GM19193 (cell line): ENCODE data around the gene TEAD1.

Experiments
- POLR2A ChIP-seq: IDR thresholded peaks from 4 replicates; pipeline ENCODE4 v1.6.1; 2011; ENCODE audit not compliant: insufficient read depth, insufficient read length; ENCODE audit errors: extremely low read depth

Gene TEAD1

DNA sequence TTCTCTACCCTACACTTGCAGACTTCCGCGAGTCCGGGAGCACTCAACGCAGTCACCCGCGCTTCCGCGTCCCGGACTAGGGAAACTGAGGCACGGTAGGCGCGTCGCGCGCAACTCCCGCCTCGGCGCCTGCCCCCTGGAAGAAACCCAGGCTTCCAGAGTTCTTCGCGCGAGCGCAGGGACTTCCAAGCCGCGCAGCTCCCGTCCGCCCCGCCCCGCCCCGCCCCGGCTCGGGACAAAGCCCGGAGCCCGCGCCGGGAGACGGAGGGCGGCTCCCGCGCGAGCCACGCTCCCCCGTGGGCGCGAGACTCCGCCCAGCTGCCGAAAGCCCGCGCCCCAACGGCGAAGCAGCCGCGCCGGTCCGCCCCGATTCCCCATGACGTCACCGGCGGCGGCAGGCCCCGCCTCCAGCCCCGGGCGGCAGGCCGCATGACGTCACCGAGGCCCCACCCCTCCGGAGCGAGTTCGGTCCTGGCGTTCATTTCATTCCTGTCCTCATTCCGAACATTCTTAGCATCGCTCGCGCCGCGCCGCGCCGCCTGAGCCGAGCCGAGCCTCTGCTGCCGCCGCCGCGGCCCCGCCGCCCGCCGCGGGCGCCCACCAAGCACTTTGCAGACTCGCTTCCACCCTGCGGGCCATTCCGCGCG, at the start of gene TEAD1:
TSS of gene TEAD1 (plus strand) at position 498 of the 647 bp plus-strand sequence.
- no peak for TF ChIP-seq POLR2A

GRCh38 chr11:12624595-12624994, 49.6 kb upstream of the TEAD1 start:
- TF ChIP-seq POLR2A = no peak

DNA sequence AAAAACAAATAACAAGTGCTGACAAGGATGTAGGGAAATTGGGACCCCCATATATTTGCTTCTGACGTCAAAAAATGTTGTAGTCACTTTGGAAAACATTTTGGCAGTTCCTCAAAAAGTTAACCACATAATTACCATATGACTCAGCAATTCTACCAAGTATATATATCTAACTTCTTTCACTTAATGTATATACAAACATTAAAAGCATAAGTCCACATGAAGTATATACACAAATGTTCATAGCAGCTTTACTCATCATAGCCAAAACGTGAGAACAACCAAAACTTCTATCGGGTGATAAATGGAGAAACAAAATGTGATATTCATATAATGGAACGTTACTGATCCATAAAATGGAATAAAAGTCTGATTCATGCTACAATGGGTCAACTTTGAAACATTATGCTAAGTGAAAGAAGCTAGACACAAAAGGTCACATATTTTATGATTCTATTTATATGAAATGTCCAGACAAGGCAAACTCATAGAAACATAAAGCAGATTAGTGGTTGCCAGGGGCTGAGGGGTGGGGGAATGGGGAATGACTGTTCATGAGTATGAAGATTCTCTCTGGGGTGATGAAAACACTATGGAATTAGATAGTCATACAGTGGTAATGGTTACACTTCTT, 48.7 kb upstream of the TEAD1 start:
- no peak for TF ChIP-seq POLR2A

GRCh38 chr11:12626616-12627015, 47.6 kb upstream of the TEAD1 start:
- no peak for TF ChIP-seq POLR2A

GRCh38 chr11:12628314-12628713, 45.9 kb upstream of the TEAD1 start:
- no peak for TF ChIP-seq POLR2A

GRCh38 chr11:12629601-12630313, 44.5 kb upstream of the TEAD1 start:
- TF ChIP-seq POLR2A = no peak

DNA sequence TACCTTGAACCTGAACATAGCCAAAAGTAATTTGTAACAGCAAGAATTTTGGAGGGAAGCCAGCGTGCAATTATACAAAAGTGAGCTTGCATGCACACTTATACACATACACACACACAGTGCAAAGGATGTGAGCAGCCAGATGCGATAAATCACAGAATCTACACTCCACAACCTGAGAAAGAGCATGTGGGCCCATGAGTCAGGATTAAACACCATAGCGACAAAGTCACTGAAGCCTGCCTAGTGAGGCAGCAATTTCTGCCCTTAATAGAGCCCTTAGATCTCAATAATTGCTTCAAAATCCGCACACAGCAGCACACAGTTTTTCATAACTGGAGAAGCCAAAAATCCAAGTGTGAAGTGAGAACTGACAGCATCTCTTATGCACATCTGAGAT, 42.6 kb upstream of the TEAD1 start:
- TF ChIP-seq POLR2A = no peak

- TF ChIP-seq POLR2A = no peak
Measured at GRCh38 chr11:12634329-12634728, 39.9 kb upstream of the TEAD1 start.

DNA sequence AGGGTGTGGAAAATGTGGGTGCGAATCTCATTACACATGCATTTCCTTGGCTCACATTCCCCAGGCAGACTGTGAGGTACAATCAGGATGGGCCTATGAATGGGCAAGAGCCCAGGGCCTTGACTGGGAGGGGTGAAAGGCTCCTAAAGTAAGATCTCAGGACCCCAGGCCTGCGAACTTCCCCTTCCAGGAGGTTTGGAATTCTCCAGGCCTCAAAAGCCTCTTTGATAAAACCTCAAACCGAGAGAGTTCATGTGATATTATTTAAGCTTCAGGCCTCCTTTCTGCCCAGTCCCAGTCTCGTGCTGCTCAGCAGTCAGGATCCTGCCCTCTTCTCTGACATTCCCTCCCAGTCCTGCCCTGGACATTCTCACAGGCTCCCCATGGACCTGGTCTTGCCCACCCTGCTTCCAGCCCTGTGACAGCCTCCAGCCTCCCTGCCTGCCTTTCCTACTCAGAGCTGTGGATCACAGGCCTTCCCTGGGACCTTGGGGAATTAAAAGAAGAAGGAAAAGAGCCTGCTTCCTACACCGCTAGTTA, 37.3 kb upstream of the TEAD1 start:
- no peak for TF ChIP-seq POLR2A

- no peak for TF ChIP-seq POLR2A
Measured at GRCh38 chr11:12639388-12639787, 34.8 kb upstream of the TEAD1 start.

GRCh38 chr11:12640355-12640754, 33.9 kb upstream of the TEAD1 start:
- TF ChIP-seq POLR2A = no peak

GRCh38 chr11:12640926-12641849, 33.0 kb upstream of the TEAD1 start:
- TF ChIP-seq POLR2A = no peak

- no peak for TF ChIP-seq POLR2A
Measured at GRCh38 chr11:12642040-12642439, 32.2 kb upstream of the TEAD1 start.

GRCh38 chr11:12642806-12643428, 31.3 kb upstream of the TEAD1 start:
- no peak for TF ChIP-seq POLR2A

GRCh38 chr11:12646478-12646877, 27.7 kb upstream of the TEAD1 start:
- no peak for TF ChIP-seq POLR2A

- no peak for TF ChIP-seq POLR2A
Measured at GRCh38 chr11:12653729-12654128, 20.5 kb upstream of the TEAD1 start.
